Activated CD8-positive, alpha-beta T cell treated with anti-CD3 and anti-CD28 coated beads for 36 hours (primary cell): ENCODE results near the gene RAB40B. TPM values are rescaled to one million over a fixed set of nuclear protein-coding genes. Genes with fewer than 3 reads are reported as not detected.
"Not testable (repeated sequence)": the region's sequence is repeated elsewhere in the genome, so short reads cannot be mapped to it uniquely, and the experiment has no call there.

ENCODE experiments used
- ATAC-seq: fragments of 200-7000 bp; cut with Tn5 transposase; one replicate; pipeline ENCODE4 v1.10.0; 2021; ENCODE audit warnings: mild to moderate bottlenecking, moderate library complexity
- CTCF ChIA-PET: fragments of 350-600 bp; sonication (Branson Sonifier 250); formaldehyde crosslinking; loops from one replicate; lab custom pipeline; 2021; ENCODE audit warnings: antibody characterized with exemption; lab: Charles Lee
- POLR2A ChIA-PET: fragments of 350-600 bp; sonication (Branson Sonifier 250); formaldehyde crosslinking; loops from one replicate; lab custom pipeline; 2021; ENCODE audit warnings: antibody characterized with exemption; lab: Charles Lee
- DNase-seq: peaks from one replicate; pipeline ENCODE4 v3.0.0-alpha.2; 2020
- H3K27ac Mint-ChIP-seq: one replicate; pipeline ENCODE4 v1.8.0; 2021; ENCODE audit warnings: mild to moderate bottlenecking, mixed read lengths
- H3K27me3 Mint-ChIP-seq: one replicate; pipeline ENCODE4 v1.8.0; 2021; ENCODE audit warnings: mixed read lengths
- H3K36me3 Mint-ChIP-seq: one replicate; pipeline ENCODE4 v1.8.0; 2021; ENCODE audit warnings: low read depth, mixed read lengths
- H3K4me1 Mint-ChIP-seq: one replicate; pipeline ENCODE4 v1.8.0; 2021; ENCODE audit warnings: low read depth, mixed read lengths
- H3K4me3 Mint-ChIP-seq: one replicate; pipeline ENCODE4 v1.8.0; 2021; ENCODE audit warnings: mild to moderate bottlenecking, moderate library complexity, mixed read lengths
- H3K9me3 Mint-ChIP-seq: one replicate; pipeline ENCODE4 v1.8.0; 2021; ENCODE audit warnings: mixed read lengths
- intact Hi-C: fragments of 100-400 bp; cut with micrococcal nuclease; formaldehyde crosslinking; loops from one replicate; pipeline ENCODE4 v1.10.0; 2022
- total RNA-seq, 2 experiments: library from RNA; stranded (reverse); gene quantifications; one replicate each; pipeline ENCODE4 v1.2.3, GENCODE V29; 2021
- TF ChIP-seq, protein P1 (sequence below): fragments of 200-600 bp; IDR thresholded peaks from one replicate; pipeline ENCODE4 v1.8.0; 2022; ENCODE audit warnings: antibody characterized with exemption, mild to moderate bottlenecking

RAB40B gene
- total RNA-seq: 1 to 10 TPM; 1.6 to 3.4 TPM

GRCh38 chr17:82698065-82698973, at the start of gene RAB40B:
TSS of gene RAB40B (minus strand) at chr17:82698698. CDS start at chr17:82698596, 102 bp downstream.
- ATAC-seq (peak; percentile 99), DNase-seq (peak; percentile 99)
- Mint-ChIP-seq H3K27ac (no peak within 1 kb of the TSS), H3K36me3 (peaks cover 12% of the 10 kb centered on the region), H3K4me1 (peaks cover 11% of the 10 kb centered on the region), H3K27me3 (peaks cover 4% of the 10 kb centered on the region), H3K9me3 (peaks cover 11% of the 10 kb centered on the region), H3K4me3 (peak within 1 kb of the TSS; percentile 71)
- intact Hi-C loops: no loop called here
- ChIA-PET POLR2A (interaction anchor here (1.4 to 1.7 kb wide), 2 partner anchors 18 to 29 kb away, joined by 4 read pairs; partner anchors contain the start of gene FN3KRP), CTCF (interaction anchor here (1.2 to 1.3 kb wide), 2 partner anchors 10 to 29 kb away, joined by 3 read pairs; no protein-coding TSS in a partner anchor)
- TF ChIP-seq, protein P1, sequence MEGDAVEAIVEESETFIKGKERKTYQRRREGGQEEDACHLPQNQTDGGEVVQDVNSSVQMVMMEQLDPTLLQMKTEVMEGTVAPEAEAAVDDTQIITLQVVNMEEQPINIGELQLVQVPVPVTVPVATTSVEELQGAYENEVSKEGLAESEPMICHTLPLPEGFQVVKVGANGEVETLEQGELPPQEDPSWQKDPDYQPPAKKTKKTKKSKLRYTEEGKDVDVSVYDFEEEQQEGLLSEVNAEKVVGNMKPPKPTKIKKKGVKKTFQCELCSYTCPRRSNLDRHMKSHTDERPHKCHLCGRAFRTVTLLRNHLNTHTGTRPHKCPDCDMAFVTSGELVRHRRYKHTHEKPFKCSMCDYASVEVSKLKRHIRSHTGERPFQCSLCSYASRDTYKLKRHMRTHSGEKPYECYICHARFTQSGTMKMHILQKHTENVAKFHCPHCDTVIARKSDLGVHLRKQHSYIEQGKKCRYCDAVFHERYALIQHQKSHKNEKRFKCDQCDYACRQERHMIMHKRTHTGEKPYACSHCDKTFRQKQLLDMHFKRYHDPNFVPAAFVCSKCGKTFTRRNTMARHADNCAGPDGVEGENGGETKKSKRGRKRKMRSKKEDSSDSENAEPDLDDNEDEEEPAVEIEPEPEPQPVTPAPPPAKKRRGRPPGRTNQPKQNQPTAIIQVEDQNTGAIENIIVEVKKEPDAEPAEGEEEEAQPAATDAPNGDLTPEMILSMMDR: no peak

GRCh38 chr17:82745524-82745923, 47.0 kb upstream of the RAB40B start:
- CTCF ChIA-PET: no interaction called here
- no peaks in the 10 kb centered on the region for H3K4me1 Mint-ChIP-seq
- no peak for DNase-seq

GRCh38 chr17:82744736-82745135, 46.2 kb upstream of the RAB40B start:
- H3K27me3 Mint-ChIP-seq, DNase-seq, H3K4me1 Mint-ChIP-seq, H3K27ac Mint-ChIP-seq, POLR2A ChIA-PET, intact Hi-C loops, H3K4me3 Mint-ChIP-seq, CTCF ChIA-PET, ATAC-seq: not testable (repeated sequence)
- Mint-ChIP-seq H3K36me3 (peaks cover 20% of the 10 kb centered on the region), H3K9me3 (peaks cover 17% of the 10 kb centered on the region)

More at GRCh38 chr17:82745524-82745923, 47.0 kb upstream of the RAB40B start:
- H3K4me3 Mint-ChIP-seq: no peak overlapping the region
- no peaks in the 10 kb centered on the region for H3K27me3 Mint-ChIP-seq
- H3K9me3 Mint-ChIP-seq: peaks cover 14% of the 10 kb centered on the region
- ATAC-seq: no peak
- H3K36me3 Mint-ChIP-seq: peaks cover 15% of the 10 kb centered on the region
- intact Hi-C loops: no loop called here
- H3K27ac Mint-ChIP-seq: no peak overlapping the region
- POLR2A ChIA-PET: no interaction called here
- TF ChIP-seq, protein P1: no peak

DNA sequence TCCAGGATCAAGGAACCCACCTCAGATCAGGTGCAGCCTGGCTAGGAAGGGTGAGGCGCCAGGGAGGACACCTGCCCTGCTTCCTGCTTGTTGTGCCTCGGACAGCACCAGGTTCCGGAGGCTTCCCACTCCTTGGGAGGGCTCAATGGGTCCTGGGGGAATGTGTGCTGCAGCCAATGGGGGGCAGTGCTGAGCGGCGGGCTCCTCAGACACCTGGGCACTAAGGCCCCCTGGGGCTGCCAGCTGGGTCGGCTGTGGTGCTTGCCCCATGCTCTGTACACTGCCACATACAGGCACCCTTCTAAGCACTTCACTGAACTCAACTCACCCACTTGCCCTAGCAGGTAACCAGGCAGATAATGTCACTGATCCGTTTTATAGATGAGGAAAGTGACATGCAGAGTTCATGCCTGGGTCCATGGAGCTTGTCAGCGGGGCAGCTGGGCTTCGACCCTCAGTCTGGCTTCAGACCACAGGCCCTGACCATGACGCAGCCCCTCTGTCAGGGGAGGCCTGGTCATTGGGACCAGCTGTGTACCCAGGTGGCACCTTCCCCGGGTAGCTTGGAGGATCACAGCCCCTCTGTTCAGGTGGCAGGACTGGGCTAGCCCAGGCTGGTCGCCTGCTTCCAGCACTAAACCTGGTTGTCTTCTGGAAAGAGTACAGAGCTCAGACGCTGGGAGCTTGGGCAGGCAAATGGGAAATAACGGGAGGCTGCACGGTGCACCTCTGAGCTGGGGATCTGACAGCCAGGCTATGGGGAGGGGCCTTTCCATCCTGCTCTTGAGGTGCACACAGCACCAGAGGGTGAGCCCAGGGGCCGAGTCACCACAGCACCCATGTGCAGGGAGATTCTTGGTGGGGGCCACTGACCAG, 45.1 kb upstream of the RAB40B start:
- Mint-ChIP-seq H3K9me3 (peaks cover 17% of the 10 kb centered on the region), H3K36me3 (peaks cover 20% of the 10 kb centered on the region), H3K27ac (no peak overlapping the region), H3K27me3 (no peaks in the 10 kb centered on the region), H3K4me3 (no peak overlapping the region), H3K4me1 (no peaks in the 10 kb centered on the region)
- ChIA-PET CTCF (no interaction called here), POLR2A (no interaction called here)
- no peak for ATAC-seq
- DNase-seq: no peak
- TF ChIP-seq, protein P1: no peak
- intact Hi-C loops: no loop called here
